Measurements from ENCODE around the gene IER5L. TPM values are rescaled to one million over a fixed set of nuclear protein-coding genes. Genes with fewer than 3 reads are reported as not detected.
"Not testable (repeated sequence)": the region's sequence is repeated elsewhere in the genome, so short reads cannot be mapped to it uniquely, and the experiment has no call there.

Gene IER5L
- polyA plus RNA-seq, 5 donors: 5.2 to 13.5 (median 8.0) TPM

DNA sequence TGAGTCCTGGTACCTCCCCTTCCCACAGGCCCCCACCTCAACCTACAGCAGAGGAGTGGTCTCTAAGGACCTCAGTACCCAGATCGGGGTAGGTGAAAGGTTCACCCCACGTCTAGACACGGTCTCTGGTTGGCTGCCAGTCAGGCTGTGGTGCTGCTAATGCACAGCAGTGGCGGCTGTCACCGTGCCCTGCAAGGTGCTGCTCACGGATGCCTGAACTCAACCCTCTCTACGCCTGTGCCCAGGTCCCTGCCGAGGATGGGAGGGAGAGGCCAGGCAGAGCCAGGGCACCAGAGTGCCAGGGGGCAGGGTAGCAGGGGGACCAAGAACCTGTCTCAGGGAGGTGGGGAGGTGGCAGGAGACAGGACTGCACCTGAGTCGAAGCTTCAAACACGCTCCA is 14.3 kb downstream of the IER5L start:
- DNase-seq: no peak

DNA sequence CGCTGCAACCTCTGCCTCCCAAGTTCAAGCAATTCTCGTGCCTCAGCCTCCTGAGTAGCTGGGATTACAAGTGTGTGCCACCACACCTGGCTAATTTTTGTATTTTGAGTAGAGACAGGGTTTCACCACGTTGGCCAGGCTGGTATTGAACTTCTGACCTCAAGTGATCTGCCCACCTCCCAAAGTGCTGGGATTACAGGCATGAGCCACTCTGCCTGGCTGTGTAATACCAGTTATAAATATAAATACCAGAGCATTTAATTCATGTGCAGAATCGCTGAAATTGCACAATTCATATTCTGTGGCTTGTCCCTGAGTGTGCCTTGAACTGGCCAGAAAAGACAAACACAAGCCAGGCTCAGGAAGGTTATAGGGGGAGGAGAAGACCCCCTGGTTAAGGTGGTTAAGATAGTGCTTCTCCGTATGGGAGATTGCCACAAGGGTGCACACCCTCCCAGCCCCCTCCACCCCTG is 14.8 kb downstream of the IER5L start:
- not testable (repeated sequence) for DNase-seq

DNA sequence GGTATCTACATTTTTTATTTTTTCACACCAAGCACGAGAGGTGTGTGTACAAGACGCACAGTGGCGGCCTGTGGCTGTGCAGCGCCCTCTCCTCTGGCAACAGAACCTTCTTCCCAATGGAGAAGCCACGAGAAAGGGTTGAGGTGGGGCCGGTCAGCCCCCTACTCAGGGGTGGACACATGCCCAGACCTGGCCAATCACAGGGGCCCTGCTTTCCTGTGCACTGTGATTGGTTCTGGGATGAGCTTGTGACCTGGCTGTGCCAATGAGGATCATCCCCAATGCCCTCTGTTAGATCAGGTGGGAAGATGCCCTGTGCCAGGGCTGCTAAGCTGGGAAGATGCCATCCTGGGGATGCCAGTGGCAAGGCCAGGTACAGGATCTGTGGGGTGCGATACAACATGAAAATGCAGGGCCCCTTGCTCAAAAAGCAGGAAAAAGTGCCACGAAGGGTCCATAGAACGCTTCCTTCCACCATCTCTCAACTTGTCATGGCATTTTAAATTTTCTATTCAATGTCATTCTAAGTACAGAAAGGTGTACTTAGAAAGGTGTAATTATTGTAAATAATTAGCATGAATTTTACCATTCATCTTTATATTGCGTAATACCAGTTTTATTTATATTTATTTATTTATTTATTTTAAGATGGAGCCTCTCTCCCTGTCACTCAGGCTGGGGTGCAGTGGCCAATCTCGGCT is 15.4 kb downstream of the IER5L start:
- no peak for DNase-seq

DNA sequence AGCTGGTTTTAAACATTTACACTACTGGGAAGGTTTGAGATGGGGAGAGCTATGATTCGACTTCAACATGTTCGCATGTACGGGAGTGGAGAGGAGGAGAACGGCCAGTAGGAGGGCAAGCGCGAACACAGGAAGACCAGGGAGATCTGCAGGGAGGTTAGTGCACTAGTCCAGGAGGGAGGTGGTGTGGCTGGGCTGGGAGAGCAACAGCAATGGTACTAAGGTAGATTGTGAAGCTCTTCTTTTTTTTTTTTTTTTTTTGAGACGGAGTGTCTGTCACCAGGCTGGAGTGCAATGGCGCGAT is 16.6 kb downstream of the IER5L start:
- no peak for DNase-seq

GRCh38 chr9:129160712-129161533 is 17.1 kb downstream of the IER5L start:
- no peak for DNase-seq

DNA sequence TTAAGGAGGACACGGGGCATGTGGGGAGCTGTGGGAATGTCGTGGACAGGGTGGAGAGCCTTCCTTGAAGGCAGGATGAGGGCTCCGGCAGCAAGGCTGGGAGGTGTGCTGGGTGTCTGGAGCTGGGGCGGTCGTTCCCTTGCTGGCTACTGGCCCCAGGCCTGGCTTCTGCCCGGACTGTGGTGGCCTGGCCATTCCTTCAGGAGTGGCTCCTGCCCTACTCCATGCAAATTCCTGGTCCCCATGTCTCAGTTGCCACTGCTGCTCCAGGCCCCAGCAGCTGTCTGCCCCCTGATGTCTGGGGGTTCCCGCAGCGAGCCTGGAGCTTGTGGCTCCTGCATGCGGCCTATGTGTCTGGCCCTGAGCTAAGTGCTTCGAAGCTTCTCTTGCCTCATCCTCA is 21.9 kb downstream of the IER5L start:
- no peak for DNase-seq

DNA sequence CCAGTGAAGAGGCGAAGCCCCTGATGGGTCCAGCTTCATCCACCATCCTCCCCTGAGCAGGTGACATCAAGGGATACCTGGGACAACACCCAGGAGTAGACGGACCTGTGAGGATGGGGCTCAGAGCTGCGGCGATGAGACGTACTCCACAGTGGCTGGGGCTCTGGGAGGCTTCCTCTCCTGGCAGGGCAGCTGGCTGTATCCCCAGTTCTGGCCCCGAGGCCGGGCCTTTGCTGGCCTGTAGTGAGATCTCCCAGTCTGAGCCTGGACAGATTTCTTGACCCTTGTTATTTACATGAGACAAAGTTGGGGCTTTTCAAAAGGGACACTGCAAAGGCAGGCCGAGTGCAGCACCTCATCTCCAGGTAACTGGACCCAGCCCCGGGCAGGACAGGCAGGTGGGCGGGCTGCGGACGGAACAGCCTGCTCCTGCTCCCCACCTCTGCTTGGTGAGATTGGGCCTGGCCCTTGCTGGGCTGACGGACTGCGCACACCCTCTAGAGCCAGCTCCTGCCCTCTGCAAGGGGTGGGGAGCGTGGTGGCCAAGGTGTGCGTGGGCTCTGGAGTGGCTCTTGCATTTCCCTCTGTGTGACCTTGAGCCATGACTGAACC is 23.1 kb downstream of the IER5L start:
- DNase-seq: no peak

DNA sequence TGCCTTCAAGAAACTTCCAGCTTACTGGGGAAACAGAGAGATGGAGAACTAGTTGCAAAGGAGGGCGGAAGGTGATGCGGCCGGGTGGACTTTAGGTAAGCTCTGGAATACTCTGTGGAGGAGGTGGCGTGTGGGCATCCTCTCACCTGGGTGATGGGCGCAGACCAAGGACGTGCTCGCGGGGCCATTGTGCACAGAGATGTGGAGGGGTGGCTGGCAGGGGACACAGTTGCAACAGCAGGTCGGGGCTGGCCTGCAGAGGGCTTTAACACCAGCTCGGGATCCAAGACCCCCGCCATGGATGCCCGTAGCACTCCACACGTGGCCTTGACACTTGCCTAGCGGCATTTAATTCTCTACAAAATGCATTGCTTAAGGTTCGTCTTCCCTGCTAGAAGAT is 26.6 kb downstream of the IER5L start:
- no peak for DNase-seq

DNA sequence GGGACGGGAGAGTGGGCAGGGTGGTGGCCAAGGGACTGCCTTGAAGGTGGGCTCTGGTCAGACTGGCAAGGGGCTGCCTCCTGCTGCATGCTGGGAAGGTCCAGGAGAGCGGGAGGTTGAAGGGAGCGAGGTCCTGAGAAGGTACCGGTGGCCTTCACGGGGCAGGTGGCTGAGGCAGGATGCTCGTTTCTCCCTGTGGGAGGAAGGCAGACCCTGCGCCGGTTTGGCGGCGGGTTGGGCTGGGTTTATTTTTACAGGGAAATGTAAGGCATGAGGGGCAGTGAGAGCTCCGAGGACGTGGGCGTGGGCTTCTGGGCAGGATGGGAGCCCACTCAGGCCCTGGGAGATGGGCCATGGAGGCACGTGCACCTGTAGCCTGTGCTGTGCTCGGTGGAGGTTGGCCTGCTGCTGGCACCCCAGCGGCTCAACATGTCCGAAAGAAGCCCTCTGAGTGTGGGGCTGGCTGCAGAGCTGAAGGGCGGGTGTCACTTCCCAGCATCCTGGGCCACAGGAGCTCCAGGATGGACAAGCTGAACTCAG is 27.3 kb downstream of the IER5L start:
- DNase-seq: no peak

DNA sequence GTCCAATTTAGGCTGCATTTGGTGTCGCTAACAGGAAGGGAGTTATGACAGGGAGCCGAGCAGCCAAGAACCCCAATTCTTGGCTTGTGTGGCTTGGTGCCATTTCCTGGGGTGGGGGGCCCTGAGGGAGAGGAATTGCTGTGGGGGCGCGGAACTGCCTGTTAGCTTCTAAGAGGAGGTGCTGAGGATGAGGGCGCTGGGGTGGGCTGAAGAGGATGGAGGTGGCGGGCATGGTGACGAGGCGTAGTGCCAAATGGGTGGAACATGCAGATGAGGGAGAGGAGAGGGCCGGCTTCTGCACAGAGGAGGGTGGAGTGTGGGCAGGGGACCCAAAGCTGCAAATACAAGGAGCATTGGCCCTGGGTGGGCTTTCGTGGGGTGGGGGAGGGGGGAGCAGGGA is 27.9 kb downstream of the IER5L start:
- no peak for DNase-seq

DNA sequence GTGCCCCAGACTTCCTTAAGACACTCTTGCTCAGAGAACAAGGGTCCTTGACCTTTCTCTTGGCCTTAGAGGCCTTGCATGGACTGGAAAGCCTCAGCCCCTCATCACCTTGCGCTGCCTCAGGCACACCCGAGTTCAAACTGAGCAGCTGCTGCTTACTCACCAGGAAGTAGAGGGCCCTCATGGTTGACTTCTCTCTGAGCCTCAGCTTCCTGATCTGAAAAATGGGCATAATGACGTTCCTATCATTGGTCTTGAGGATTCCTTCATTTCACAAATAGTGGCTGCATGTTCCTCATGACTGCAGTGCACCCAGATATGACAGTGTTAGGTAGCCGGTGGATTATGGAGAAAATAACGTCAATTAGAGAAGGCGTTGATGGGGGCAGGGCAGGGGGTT is 28.6 kb downstream of the IER5L start:
- no peak for DNase-seq

DNA sequence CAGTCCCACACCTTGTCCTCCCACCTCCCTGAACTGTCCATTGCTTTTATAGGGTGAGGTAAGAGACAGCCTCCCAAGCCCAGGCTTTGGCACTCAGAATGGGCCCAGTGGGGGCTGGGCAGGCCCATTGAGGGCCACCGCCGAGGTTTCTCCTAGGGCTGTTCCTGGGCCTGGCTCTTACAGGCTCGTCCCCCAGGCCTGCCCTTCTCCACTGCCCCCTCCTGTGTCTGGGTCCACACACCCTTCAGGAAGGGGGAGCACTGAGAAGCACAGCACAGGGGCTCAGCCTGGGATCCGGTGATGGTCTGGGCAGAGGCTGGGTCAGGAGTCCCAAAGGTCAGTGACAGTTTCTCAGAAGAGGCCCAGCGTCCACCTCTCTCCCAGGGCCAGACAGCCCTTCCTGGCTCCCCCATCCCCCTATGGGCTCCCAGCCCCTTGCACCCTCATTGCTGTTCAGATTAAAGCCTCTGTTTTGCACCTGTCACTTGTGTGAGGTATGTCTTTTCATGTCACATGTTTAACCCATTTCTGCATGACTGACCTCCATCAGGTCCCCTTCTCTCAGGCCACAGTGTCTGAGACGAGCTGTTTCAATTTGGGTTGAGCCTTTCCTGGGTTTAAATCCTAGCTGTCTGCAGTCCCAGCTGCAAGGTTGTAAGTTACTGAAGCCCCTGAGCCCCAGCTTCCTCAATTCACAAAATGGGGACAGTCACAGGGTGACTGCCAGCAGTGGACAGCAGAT is 29.4 kb downstream of the IER5L start:
- DNase-seq: no peak

- DNase-seq: peak; percentile 37 to 38
Observed at GRCh38 chr9:129146441-129146941, 31.6 kb downstream of the IER5L start.

DNA sequence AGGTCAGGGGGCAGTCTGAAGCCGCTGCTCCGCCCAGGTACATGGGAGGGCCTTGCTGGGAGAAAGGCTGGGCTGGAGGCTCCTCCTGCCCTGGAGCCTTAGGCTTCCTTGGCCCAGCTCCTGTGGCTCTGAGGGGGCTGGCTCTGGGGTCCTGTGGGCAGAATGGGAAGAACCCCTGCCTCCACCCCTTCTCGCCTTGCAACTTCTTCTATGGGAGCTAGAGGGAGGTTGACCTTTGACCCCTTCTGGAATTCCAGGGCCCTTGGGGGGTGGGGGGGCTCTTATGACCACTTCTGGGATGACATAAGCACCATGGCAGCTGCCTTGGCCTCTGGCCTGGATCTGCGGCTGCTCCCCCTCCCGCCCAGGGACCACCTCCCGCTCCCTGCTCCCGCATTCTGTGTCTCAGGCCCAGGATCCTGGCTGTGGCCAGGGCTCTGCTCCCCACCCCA is 32.2 kb downstream of the IER5L start:
- peak; percentile 58 to 68 for DNase-seq

- no peak for DNase-seq
Observed at GRCh38 chr9:129145316-129145715, 32.7 kb downstream of the IER5L start.

DNA sequence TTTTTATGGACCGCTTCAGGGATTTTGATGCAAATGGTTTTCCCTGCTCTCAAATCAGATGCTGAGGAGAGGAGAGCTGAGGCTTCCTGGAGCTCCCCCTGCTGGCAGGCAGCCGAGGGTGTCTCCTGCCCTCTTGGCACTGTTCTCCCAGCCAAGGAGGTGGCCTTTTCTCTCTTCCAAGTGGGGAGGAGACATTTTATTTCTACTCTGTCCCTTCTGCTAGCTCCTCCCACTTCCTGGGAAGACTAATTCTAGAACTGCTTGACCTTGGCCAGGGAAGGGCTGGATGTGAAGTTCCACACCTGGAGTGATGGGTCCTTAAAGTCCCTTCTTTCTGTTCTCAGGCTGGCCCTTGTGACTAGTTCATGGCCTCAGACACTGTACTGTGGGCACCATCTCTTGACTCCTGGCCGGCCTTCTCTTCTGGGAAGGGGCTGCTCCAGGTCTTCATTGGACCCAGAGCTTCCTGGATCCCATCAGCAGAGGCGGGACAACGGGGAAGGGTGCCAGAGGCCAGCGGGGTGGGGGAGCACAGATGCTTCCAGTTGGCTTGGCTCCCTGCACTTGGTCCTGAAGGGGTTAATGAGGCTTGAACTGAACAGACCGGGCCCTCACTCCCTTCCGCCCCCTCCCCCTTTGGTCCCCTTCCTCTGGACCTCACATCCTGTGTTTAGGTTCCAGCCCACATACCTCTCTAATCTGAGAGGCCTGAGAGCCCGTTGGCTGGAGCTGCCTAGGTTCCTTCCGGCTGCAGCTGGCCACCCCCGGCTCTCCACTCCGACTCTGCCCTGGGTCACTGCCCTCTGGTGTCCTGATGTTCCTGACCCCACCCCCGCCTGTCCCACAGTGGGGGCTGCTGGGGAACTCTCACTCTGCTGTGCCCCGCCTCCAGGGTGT is 34.8 kb downstream of the IER5L start:
- DNase-seq: peak; percentile 84 to 88

DNA sequence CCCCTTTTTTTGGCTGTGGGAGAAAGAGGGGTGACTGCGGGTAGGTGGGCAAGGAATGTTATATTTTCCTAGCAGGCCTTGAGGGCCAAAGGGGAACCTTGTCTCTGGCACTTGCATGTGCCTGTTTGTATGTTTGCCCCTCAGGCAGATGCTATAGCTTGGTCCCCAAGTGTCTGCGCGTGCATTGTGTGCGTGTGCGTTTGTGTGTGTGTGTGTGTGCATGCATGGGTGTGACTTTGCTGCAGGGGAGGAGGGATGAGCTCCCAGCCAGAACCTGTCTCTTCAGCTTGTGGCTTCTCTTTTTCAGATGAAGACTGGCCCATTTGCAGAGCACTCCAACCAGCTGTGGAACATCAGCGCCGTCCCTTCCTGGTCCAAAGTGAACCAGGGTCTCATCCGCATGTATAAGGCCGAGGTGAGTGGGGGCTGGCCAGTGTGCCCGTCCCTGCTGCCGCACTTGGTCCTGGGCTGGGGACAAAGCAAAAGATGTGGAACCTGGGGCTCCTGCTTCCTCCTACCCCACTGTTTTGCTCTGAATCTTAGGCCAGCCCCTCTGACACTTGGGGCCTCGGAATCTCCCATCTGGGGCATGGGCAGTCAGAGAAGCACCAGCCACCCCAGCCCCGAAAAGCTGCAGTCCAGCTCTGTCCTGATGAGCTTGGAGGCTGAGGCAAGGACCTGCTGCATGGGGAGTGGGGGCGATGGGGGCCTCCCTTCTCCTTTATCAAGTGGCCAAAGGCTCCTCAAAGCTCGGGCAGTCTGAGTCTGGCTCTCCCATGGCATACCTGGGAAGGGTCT is 35.7 kb downstream of the IER5L start:
- no peak for DNase-seq

GRCh38 chr9:129141066-129142041 is 36.7 kb downstream of the IER5L start:
- DNase-seq: peak; percentile 63 to 80
